GM21423 (cell line): ENCODE measurements around the gene FUZ.
"Not testable (repeated sequence)": the region's sequence is repeated elsewhere in the genome, so short reads cannot be mapped to it uniquely, and the experiment has no call there.

Source experiments
- ATAC-seq: cut with Tn5 transposase; IDR thresholded peaks from one replicate; pipeline ENCODE4 v1.9.1; 2021; ENCODE audit warnings: mild to moderate bottlenecking, moderate library complexity; ENCODE audit not compliant: unreplicated experiment

Gene FUZ

GRCh38 chr19:49833599-49833998, 20.5 kb upstream of the FUZ start:
- ATAC-seq: no peak

DNA sequence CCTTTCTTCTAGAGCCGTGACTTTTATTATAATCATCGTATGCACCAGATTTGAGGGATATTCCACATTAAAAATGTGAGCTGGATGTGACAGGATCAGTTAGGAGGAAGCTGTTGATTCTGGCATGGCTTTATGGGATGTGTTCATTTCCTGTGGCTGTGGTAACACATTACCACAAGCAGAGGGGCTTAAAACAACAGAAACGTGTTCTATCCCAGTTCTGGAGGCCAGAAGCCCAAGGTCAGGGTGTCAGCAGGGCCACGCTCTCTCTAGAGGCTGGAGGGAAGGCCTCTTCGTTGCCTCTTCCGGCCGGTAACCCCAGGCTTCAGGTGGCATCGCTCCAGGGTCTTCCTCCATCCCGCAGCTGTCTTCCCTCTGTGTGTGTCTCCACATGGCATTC, 19.5 kb upstream of the FUZ start:
- no peak for ATAC-seq

- ATAC-seq: no peak
Observed at GRCh38 chr19:49831592-49831991, 18.5 kb upstream of the FUZ start.

- ATAC-seq: no peak
Observed at GRCh38 chr19:49830766-49831165, 17.7 kb upstream of the FUZ start.

GRCh38 chr19:49829721-49830120, 16.6 kb upstream of the FUZ start:
- no peak for ATAC-seq

GRCh38 chr19:49829200-49829599, 16.1 kb upstream of the FUZ start:
- ATAC-seq: no peak

DNA sequence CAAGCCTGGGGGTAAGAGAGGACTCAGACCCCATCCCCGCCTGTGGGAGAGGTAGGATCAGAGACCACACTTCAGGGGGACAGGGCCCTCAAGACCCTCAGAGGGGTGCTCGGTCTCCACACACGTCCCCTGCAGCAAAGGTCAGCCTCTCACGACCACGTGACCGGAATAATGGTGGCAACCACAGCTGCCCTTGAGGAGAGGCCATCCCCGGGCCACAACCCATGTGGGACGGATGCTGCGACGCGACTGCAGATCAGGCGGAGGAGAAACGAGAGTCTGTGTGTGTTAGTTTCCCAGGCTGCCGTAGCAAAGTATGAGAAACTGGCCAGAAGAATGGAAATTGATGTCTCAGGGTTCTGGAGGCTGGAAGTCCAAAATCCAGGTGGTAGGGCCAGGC, 13.9 kb upstream of the FUZ start:
- no peak for ATAC-seq

DNA sequence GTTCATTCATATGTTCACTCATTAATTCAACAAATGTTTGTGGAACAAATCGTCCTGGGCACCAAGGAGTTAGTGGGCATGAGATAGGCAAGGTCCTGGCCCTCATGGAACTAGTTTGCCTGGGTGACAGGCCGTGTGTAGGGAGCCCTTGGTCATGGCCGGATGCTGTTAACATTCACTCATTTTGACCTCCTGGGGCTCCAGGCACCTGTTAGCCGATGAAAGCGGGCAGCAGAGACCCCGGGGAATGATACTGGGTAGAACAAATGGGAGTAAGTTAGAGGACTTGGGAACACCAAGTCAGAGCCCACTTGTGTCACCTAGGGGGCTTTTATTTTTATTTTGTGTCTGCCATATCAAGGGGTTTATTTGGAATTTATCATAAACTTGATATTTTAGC, 11.6 kb upstream of the FUZ start:
- no peak for ATAC-seq

- no peak for ATAC-seq
Observed at GRCh38 chr19:49823472-49823871, 10.4 kb upstream of the FUZ start.

DNA sequence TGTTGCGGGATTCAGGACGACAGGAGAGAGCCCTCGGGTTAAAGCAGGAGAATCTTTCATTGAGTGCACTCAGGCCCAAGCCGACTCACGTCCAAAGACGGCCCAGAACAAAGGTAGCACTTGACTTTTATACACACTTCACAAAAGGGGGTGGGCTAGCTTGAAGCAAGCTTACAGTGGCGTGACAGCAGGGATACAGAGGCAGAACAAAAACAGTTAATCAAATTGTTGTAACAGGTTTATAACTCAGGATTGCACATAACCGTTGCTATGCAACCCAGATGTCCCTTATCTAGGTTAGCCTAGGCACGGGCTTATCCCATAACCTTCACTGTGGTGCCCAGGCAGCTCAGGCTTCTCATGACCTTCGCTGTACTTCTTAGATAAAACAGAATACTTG, 7.0 kb upstream of the FUZ start:
- no peak for ATAC-seq

DNA sequence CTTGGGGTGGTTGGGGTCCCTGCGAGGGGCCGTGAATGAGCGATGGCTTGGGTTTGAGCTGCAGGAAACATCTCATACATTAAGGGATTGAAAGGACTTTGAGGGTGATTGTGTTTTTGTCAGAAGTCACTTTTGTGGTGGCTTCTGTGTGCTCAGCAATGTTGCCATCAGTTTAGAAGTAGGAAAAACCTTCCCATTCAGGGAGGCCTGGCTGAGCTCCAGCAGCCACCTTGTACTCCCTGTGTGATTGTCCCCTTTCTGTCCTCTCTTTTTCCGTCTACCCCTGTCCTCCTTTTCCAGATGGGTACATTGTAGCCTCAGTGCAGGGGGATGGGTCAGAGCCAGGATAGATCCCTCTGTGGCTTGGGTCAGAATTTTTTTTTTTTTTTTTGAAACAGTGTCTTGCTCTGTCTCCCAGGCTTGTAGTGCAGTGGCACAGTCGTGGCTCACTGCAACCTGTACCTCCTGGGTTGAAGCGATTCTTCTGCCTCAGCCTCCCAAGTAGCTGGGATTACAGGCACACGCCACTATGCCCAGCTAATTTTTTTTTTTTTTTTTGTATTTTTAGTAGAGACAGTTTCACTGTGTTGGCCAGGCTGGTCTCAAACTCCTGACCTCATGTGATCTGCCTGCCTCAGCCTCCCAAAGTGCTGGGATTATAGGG, 6.5 kb upstream of the FUZ start:
- not testable (repeated sequence) for ATAC-seq

DNA sequence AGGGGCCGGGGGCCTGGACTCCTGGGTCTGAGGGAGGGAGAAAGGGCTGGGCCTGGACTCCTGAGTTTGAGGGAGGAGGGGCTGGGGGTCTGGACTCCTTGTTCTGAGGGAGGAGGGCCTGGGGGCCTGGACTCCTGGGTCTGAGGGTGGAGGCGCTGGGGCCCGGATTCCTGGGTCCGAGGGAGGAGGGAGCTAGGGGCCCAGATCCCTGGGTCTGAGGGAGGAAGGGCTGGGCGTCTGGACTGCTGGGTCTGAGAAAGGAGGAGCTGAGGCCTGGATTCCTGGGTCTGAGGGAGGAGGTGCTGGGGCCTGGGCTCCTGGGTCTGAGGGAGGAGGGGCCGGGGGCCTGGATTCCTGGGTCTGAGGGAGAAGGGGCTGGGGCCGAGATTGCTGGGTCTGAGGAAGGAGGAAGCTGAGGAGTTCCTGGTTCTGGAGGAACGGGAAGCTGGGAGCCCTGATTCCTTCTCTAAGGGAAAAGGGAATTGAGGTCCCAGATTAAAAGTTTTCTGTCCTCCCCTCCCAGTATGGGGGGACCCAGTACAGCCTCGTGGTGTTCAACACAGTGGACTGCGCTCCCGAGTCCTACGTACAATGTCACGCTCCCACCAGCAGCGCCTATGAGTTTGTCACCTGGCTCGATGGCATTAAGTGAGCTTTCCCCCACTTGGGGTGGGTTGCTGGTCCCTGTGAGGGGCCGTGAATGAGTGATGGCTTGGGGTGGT, 5.7 kb upstream of the FUZ start:
- no peak for ATAC-seq

GRCh38 chr19:49817964-49818648, 5.0 kb upstream of the FUZ start, which contains the start of gene MED25:
Gene MED25, plus strand, starts transcription at chr19:49818289. Its CDS starts 53 bp downstream, at chr19:49818342.
- ATAC-seq: peak; percentile 76

GRCh38 chr19:49816590-49816989, 3.5 kb upstream of the FUZ start:
- ATAC-seq: no peak

DNA sequence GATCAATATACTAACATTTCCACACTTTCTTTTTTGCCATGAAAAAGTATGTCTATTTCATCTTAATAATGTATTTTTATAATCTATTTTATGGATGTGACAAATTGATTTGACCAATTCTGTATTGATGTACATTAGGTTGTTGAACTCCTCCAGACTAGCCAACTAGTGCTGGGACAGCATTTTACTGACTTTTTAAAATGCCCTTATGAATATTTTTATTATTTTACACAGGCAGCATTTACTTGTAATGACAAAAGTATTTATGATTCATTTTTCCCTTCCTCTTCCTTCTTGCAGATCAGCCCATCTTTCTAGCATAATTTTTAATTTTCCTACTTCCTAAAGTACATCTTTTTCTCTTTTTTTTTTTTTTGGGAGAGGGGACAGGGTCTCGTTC, 918 bp upstream of the FUZ start:
- ATAC-seq: no peak

- no peak for ATAC-seq
Observed at GRCh38 chr19:49812452-49812996, 568 bp downstream of the FUZ start.

- no peak for ATAC-seq
Observed at GRCh38 chr19:49811328-49811727, 1.8 kb downstream of the FUZ start.

DNA sequence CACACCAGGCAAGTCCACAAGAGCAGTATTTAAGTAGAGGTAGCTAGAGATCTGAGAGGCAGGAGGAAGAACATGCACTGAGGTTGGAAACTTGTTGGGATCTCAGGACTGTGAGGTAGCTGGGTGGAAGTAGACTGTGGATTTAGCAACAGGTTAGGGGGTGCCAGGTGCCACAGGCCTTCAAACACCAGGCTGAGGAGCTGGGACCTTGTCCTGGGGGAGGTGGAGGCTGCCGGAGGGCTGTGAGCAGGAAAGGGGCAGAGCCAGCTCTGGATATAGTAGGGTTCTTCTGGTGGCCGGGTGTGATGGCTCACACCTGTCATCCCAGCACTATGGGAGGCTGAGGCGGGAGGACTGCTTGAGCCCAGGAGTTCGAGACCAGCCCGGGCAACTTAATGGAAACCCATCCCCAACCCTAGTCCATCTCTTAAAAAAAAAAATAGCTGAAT, 3.1 kb downstream of the FUZ start:
- ATAC-seq: no peak

- ATAC-seq: no peak
Observed at GRCh38 chr19:49809160-49809940, 3.7 kb downstream of the FUZ start.

DNA sequence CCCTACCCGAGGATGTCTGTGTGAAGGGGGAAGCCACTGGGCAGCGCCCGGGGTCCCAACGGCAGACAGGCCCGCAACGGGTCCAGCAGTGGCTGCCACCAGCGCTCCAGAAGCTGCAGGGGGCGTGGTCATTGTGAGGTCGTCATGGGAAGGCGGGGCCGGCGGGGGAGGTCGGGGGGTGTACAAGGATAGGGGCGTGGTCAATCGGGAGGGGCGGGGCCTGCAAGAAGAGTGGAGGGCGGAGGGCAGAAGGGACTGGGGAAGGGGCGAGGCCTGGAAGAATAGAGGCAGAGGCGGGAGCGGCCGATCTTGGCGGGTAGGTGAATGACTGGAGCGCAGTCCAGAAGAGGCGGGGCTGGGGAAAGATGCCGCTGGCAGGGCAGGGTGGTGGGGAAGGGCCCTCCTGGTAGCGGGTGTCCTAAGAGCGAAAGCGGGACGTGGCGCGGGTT, 4.4 kb downstream of the FUZ start:
- no peak for ATAC-seq
